Measurements from ENCODE around the gene TEX11.

Gene TEX11

DNA sequence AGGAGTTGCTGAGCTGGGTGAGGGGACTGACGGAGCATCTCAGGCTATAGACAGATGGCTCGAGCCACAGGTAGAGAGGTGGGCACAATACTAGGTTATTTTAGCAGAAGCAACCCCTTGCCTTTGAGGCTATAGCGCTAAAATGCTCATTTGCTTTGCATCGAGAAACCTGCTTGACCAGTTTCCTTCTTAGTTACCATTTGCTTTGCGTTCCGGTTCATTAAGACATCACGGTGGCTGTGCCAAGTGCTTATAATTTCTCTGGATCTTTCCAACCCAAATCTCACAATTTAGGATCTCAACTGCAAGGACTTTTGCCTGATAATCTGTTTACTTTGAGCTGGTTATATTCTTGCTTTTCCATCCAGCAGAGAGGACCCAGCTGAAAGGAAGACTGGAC lies 423.0 kb downstream of the TEX11 start:
- peak; percentile 1 for DNase-seq

- no peak for DNase-seq
These were observed 426.2 kb downstream of the TEX11 start for GRCh38 chrX:70482300-70482699.

- DNase-seq, result no peak
These were observed 426.8 kb downstream of the TEX11 start for GRCh38 chrX:70481471-70482270.

DNA sequence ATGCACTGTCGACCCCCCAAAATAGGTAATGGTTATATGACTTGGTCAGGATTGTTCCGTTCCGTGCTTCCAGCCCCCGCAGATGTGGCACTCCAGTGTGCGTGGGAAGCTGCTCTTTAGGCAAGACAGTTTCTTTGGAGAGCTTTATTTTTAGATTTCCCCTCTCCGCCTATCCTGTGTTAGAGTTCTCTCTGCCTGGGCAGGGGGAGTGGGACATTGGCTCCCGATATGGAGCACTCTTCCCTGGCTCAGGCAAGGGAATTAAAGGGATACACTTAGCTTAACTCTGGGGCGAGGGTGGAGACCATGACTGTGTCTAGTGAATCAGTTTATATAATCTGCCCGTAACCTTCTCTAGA lies 427.9 kb downstream of the TEX11 start:
- no peak for DNase-seq

DNA sequence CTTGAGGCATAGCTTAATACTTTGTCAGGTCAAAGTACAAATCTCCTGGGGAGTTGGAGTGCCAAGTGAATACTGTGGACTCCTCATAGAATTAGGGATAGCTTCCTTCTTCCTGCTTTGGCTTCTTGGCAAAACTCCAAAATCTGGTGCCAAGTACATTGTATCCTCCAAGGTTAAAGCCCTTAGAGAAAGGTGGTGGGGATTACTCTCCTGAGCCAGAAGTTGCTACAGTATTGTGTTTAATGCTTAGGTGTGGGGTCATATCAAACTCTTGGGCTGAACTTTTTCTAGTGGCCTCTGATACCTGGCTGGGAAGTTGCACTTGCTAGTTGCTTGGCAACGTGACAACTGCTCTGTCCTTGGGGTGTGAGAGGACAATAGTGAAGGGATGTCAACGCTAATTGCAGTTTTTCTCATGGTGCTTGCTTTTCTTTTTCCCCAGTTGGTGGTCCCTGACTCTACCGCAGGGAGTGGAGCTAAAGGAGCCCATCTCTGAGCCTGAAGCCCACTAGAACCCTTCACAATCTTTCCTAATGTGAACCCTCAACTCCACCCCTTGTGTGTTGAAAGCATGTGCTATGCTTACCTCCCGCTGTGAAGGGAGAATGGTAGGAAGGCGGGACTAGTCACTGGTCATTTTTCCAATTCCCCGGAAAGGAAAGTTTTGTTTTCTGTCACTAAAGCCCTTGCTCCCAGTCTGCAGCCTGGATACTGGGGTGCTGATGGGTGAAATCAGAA lies 428.4 kb downstream of the TEX11 start:
- peak; percentile 20 for DNase-seq

DNA sequence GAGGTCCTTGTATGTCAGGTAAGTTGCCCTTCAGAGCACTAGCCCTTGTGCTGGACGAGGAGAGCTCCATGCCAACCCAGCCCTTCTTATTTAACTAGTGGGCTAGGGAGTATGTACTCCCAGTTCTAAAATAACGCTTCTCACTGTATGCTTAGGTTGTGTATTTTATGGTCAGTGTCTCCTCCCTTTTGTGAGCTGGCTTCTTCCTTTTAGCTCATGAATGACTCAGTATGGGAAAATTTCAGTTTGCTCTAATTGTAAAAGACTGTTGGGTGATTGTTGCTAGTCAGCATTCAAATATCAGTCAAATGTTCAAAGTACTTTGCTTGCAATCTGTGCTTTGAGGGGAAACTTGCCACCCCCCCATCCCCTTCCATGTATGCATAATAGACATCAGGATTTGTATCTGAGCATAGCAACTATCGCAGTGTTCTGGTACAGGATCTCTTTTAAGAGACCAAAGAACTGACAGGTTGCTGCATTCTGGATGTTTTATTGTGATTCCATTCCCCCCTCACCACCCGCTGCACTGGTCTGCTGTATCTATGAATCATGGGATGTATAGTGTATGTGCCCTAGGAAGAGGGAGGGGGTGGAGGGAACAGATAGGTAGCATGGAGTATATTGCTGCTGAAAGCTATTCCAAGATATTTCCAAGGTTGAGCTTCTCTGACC lies 429.1 kb downstream of the TEX11 start:
- peak; percentile 0 for DNase-seq

Data from DMS153 (cell line).